Activated CD8-positive, alpha-beta T cell treated with anti-CD3 and anti-CD28 coated beads for 36 hours (primary cell): ENCODE data around the gene LRRC63. TPM values are rescaled to one million over a fixed set of nuclear protein-coding genes. Genes with fewer than 3 reads are reported as not detected.
"Not testable (repeated sequence)": the region's sequence is repeated elsewhere in the genome, so short reads cannot be mapped to it uniquely, and the experiment has no call there.

Experiments
- ATAC-seq: fragments of 200-7000 bp; cut with Tn5 transposase; one replicate; pipeline ENCODE4 v1.10.0; 2021; ENCODE audit warnings: mild to moderate bottlenecking, moderate library complexity
- CTCF ChIA-PET: fragments of 350-600 bp; sonication (Branson Sonifier 250); formaldehyde crosslinking; loops from one replicate; lab custom pipeline; 2021; ENCODE audit warnings: antibody characterized with exemption; lab: Charles Lee
- POLR2A ChIA-PET: fragments of 350-600 bp; sonication (Branson Sonifier 250); formaldehyde crosslinking; loops from one replicate; lab custom pipeline; 2021; ENCODE audit warnings: antibody characterized with exemption; lab: Charles Lee
- DNase-seq: peaks from one replicate; pipeline ENCODE4 v3.0.0-alpha.2; 2020
- H3K27ac Mint-ChIP-seq: one replicate; pipeline ENCODE4 v1.8.0; 2021; ENCODE audit warnings: mild to moderate bottlenecking, mixed read lengths
- H3K27me3 Mint-ChIP-seq: one replicate; pipeline ENCODE4 v1.8.0; 2021; ENCODE audit warnings: mixed read lengths
- H3K36me3 Mint-ChIP-seq: one replicate; pipeline ENCODE4 v1.8.0; 2021; ENCODE audit warnings: low read depth, mixed read lengths
- H3K4me1 Mint-ChIP-seq: one replicate; pipeline ENCODE4 v1.8.0; 2021; ENCODE audit warnings: low read depth, mixed read lengths
- H3K4me3 Mint-ChIP-seq: one replicate; pipeline ENCODE4 v1.8.0; 2021; ENCODE audit warnings: mild to moderate bottlenecking, moderate library complexity, mixed read lengths
- H3K9me3 Mint-ChIP-seq: one replicate; pipeline ENCODE4 v1.8.0; 2021; ENCODE audit warnings: mixed read lengths
- CTCF ChIP-seq: fragments of 200-600 bp; IDR thresholded peaks from one replicate; pipeline ENCODE4 v1.8.0; 2022; ENCODE audit warnings: antibody characterized with exemption, mild to moderate bottlenecking
- intact Hi-C: fragments of 100-400 bp; cut with micrococcal nuclease; formaldehyde crosslinking; loops from one replicate; pipeline ENCODE4 v1.10.0; 2022
- total RNA-seq, 2 experiments: library from RNA; stranded (reverse); gene quantifications; one replicate each; pipeline ENCODE4 v1.2.3, GENCODE V29; 2021

Gene LRRC63, protein sequence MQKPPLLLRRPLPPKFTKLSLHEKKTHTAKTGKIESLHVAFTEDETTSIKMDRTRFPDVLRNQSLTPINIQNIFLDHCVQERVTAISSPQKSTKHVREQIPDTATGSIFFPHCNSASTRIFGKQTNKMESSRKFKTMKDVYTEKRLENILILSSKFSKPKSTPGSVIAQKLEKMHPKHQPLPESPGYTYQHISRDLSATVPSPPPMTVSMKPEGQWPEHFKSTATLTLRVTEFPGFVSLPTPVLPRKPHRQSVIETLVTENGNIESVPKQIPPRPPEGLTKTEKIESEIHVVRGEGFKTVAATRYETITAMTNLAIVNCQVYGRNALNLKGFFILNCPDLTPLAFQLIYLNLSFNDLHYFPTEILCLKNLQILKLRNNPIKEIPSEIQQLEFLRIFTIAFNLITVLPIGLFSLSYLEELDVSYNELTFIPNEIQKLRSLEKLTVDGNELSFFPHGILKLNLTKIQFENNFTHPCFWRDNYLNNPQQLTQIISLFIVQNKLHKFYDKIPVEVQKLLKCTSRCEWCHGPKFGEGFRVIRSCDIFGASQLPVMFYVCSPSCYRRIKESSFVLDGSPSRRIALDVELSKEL
- under 1 TPM; 0.47 to 0.59 TPM for total RNA-seq

DNA sequence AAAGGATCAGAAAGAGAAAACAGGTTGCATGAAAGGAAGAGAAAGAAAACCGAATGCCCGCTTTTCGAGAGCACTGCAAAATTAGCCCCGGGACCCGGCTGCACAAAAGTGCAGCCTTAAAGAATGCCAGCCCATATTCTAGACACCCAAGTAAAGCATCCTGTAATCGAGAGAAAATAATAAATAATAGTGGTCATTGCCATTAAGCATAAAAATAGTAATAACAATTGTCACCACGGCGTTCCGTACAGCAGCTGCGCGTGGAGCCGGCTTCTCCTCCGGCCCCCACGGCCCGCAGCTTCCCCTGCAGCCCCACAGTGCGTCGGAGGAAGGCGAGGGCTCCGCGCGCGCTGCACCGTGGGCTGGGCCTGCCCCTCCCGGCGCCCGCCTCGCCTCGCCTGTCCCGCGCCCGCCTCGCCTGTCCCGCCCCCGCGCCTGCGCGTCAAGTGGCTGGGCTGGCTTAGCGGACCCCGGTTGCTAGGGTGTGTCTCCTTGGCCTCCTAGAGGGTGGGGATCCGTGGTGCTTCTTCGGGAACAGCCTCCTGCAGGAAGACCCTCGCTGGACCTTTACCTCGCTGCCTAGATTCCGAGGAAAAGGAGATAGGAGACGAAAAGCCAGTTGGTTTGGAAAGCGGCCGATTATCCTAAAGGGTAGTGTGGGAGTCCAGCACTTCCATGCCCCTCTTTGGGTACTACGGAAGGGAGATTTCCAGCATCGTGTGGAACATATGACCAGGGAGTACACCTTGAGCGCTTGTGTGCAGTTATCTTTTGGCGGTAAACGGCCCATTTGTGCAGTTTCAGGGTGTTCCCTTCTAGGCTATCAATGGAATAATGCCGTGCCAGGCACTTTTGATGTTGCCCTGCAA, at the start of gene LRRC63:
Gene LRRC63 (plus strand): TSS at position 446 of the 869 bp plus-strand sequence. CDS start 1,107 bp downstream, outside the sequence.
- no peak for TF ChIP-seq CTCF
- ATAC-seq (peak; percentile 98), DNase-seq (peak; percentile 89)
- CTCF ChIA-PET, result interaction anchor here (0.7 to 2.7 kb wide), 7 partner anchors 12 to 339 kb away, joined by 3 to 9 read pairs (median 4); no protein-coding TSS in a partner anchor
- Mint-ChIP-seq H3K4me3 (peak within 1 kb of the TSS; percentile 79), H3K4me1 (peaks cover 24% of the 10 kb centered on the region), H3K9me3 (no peaks in the 10 kb centered on the region), H3K27me3 (no peaks in the 10 kb centered on the region), H3K36me3 (no peaks in the 10 kb centered on the region), H3K27ac (peak within 1 kb of the TSS; percentile 91)
- POLR2A ChIA-PET, result interaction anchor here (1.1 to 1.6 kb wide), 4 partner anchors 9 to 50 kb away, joined by 3 to 5 read pairs (median 4); no protein-coding TSS in a partner anchor
- intact Hi-C loops, result loop anchor here (5.0 kb wide), 1 partner anchor 34 kb away; no protein-coding TSS in a partner anchor

GRCh38 chr13:46162741-46163140, 49.0 kb upstream of the LRRC63 start:
- ATAC-seq, H3K9me3 Mint-ChIP-seq, DNase-seq, H3K27me3 Mint-ChIP-seq, intact Hi-C loops, H3K4me3 Mint-ChIP-seq: not testable (repeated sequence)
- peaks cover 74% of the 10 kb centered on the region for H3K4me1 Mint-ChIP-seq
- ChIA-PET CTCF (interaction anchor here (1.5 to 1.6 kb wide), 2 partner anchors 8 to 14 kb away, joined by 3 to 7 read pairs; no protein-coding TSS in a partner anchor), POLR2A (interaction anchor here (0.7 to 0.9 kb wide), 3 partner anchors 9 to 178 kb away, joined by 3 read pairs; no protein-coding TSS in a partner anchor)
- peaks cover 70% of the 10 kb centered on the region for H3K36me3 Mint-ChIP-seq
- peak overlapping the region; percentile 95 for H3K27ac Mint-ChIP-seq

GRCh38 chr13:46164661-46165060, 47.1 kb upstream of the LRRC63 start:
- peak overlapping the region; percentile 43 for H3K4me3 Mint-ChIP-seq
- peaks cover 2% of the 10 kb centered on the region for H3K9me3 Mint-ChIP-seq
- ChIA-PET POLR2A (interaction anchor here (1.4 kb wide), 1 partner anchor 14 kb away, joined by 9 read pairs; no protein-coding TSS in a partner anchor), CTCF (interaction anchor here (1.0 to 2.0 kb wide), 8 partner anchors 10 to 157 kb away, joined by 3 to 7 read pairs (median 4); no protein-coding TSS in a partner anchor)
- peaks cover 82% of the 10 kb centered on the region for H3K4me1 Mint-ChIP-seq
- intact Hi-C loops, result loop anchor here (2.0 to 5.0 kb wide), 3 partner anchors 18 to 153 kb away; partner anchors contain the start of gene LCP1
- TF ChIP-seq CTCF, result no peak
- peak overlapping the region; percentile 89 for H3K27ac Mint-ChIP-seq
- H3K36me3 Mint-ChIP-seq, result peaks cover 70% of the 10 kb centered on the region
- no peak for ATAC-seq
- DNase-seq, result no peak
- no peaks in the 10 kb centered on the region for H3K27me3 Mint-ChIP-seq

DNA sequence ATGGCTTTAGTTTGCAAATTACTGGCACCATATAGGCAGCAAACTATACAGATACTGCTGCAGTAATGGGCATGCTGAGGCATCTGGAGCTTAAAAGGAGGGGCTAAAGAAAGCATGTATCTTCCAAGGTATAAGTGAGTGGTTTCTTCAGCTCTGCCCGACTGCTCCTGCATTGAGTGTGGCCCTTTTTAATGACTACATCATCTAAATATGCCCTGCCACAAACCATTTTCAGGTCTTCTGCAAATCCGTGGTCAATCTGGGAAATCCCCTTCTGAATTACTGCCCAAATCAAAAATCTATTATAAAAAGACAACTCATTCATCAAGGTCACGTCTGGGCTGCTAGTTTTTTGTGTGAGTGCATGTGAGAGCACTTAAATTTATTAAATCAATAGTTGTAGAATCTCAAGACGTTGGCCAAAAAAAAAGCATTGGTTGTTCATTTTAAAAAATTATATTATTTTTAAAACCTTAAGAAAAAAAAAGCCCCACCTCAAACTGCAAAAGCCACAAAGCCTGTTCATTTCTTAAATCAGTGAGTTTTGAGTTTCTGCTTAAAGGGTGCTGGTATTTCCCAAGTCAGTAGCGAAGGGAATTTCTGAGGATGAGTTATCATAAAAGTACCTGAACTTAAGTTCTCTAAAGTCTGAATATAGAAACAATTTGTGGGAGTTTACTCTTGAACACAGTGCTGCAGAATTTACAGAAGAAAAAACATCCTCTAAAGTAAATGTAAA, 46.1 kb upstream of the LRRC63 start:
- peak; percentile 77 for DNase-seq
- H3K4me3 Mint-ChIP-seq, result peak overlapping the region; percentile 52
- TF ChIP-seq CTCF, result no peak
- intact Hi-C loops, result loop anchor here (2.0 to 5.0 kb wide), 3 partner anchors 17 to 152 kb away; partner anchors contain the start of gene LCP1
- POLR2A ChIA-PET, result interaction anchor here (0.8 to 1.4 kb wide), 3 partner anchors 8 to 13 kb away, joined by 3 to 9 read pairs (median 9); no protein-coding TSS in a partner anchor
- H3K27me3 Mint-ChIP-seq, result no peaks in the 10 kb centered on the region
- CTCF ChIA-PET, result interaction anchor here (1.0 to 2.0 kb wide), 7 partner anchors 9 to 156 kb away, joined by 4 to 7 read pairs (median 5); no protein-coding TSS in a partner anchor
- peaks cover 70% of the 10 kb centered on the region for H3K36me3 Mint-ChIP-seq
- peaks cover 2% of the 10 kb centered on the region for H3K9me3 Mint-ChIP-seq
- peak overlapping the region; percentile 87 for H3K27ac Mint-ChIP-seq
- peaks cover 82% of the 10 kb centered on the region for H3K4me1 Mint-ChIP-seq
- peak; percentile 71 for ATAC-seq
